Measurements from ENCODE around the gene CRACDL. TPM values are rescaled to one million over a fixed set of nuclear protein-coding genes. Genes with fewer than 3 reads are reported as not detected.

Gene CRACDL
- total and polyA plus RNA-seq, 5 experiments from 2014 or later, result 0.12 to 2.0 (median 0.81) TPM

DNA sequence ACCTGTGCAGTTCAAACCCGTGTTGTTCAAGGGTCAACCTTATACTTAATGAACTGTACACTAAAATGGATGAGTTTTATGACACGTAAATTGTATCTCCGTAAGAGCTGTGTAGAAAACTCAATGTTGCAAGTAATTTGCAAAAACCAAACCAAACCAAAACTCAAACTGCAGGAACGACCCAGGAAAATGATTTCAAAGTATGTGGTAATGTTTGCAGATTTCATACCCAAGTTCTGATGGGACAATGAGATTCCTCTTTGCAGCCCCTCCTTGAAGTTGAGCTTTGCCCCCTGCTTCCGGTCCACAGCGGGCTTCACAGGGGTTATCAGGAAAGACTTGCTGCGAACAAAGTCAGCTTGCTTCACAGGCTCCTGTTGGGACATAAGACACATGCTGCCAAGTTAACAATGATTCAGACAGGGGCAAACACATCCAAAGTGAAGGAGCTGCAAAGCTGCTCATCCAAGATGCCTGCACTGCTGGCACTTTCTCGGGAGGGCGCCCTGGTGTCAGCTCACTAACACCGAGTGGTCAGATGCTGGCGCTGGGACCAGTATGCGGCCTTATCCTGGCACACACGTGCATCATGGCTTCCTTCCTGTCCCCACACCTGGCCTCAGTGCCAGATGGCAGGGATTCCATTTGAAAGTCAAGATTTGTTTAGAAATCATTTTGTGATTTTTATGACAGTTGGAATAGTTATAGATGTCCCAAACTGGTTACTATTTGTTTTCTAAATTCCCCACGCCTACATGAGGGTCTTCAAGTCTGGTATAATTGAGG is 139.9 kb downstream of the CRACDL start:
- POLR2A ChIA-PET, result no interaction called here
- Mint-ChIP-seq H3K4me1 (peaks cover 0 to 8% (median 3%) of the 10 kb centered on the region in 4 donors), H3K9me3 (no peaks in the 10 kb centered on the region), H3K4me3 (no peak overlapping the region), H3K27me3 (no peaks in the 10 kb centered on the region), H3K27ac (no peak overlapping the region), H3K36me3 (no peaks in the 10 kb centered on the region)
- DNase-seq, result no peak
- ATAC-seq, result no peak

DNA sequence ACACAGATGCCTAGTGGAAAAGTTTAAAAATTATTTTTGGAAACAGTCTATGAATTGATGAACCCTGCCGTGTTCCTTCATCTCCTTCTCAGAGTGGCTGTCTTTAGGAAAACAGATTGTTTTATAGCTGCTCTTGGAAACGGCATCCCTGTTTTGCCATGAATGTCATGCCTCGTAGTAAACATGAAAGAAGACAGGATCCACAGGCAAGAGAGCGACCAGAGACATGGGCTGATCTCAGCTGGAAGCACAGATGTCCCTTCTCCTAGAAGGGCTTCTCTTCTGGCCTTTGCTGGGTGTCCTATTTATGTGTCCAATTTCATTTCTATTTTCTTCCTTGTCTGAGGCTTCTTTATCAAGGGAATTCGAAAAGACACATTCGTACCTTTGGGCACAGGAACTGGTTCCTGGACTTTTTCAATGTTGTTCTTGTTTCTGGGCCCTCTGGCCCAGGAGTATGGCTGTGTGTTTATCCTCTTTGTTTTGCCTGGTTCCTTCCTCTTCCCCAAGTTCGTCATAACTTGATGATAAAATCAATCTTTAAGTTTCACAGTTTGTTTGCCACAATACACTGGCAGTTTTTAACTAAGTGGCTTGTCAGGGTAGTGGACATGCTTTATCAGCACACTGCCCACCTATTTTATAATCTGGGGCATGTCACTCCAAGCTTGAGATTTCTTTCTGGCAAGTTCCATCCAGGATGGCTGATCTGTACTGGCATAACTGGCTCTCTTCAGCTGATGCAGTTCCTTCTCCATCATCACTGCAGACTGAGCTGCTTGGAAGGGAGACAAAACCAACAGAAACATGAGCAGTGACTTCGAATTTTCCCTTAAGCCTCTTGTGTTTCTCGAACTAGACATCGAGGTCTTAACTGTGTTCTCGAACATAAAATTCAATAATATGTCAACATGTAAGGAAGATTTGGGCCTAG is 141.9 kb downstream of the CRACDL start:
- Mint-ChIP-seq H3K9me3 (no peaks in the 10 kb centered on the region), H3K4me3 (no peak overlapping the region), H3K27me3 (no peaks in the 10 kb centered on the region), H3K27ac (peak overlapping the region in 2 of 10 donors; percentile 9 to 77), H3K4me1 (no peaks in the 10 kb centered on the region), H3K36me3 (no peaks in the 10 kb centered on the region)
- DNase-seq (no peak), ATAC-seq (no peak)
- POLR2A ChIA-PET, result interaction anchor here (0.8 kb wide), 1 partner anchor 10 kb away, joined by 3 read pairs; no protein-coding TSS in a partner anchor

DNA sequence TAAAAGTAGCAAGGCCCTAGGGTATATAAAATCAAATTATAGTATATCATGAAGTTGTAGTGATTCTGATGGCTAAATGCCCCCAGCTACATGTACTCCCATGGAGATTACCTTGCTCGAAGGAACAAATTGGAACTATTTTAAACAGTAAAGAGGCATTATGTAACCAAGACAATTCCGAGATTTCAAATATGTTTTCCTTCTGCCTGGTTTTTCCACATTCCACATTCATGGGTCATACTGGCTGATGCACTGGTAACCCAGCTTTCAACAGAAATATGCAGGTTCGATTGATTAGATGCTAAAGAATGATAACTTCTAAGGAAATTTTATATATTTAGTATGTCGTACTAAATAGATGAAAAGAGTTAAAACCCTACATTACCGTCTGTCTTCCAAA is 142.8 kb downstream of the CRACDL start:
- Mint-ChIP-seq H3K4me1 (no peaks in the 10 kb centered on the region), H3K9me3 (no peaks in the 10 kb centered on the region), H3K4me3 (no peak overlapping the region), H3K27ac (no peak overlapping the region), H3K36me3 (no peaks in the 10 kb centered on the region), H3K27me3 (no peaks in the 10 kb centered on the region)
- ATAC-seq (no peak), DNase-seq (no peak)
- POLR2A ChIA-PET, result interaction anchor here (0.9 kb wide), 1 partner anchor 63 kb away, joined by 3 read pairs; no protein-coding TSS in a partner anchor

DNA sequence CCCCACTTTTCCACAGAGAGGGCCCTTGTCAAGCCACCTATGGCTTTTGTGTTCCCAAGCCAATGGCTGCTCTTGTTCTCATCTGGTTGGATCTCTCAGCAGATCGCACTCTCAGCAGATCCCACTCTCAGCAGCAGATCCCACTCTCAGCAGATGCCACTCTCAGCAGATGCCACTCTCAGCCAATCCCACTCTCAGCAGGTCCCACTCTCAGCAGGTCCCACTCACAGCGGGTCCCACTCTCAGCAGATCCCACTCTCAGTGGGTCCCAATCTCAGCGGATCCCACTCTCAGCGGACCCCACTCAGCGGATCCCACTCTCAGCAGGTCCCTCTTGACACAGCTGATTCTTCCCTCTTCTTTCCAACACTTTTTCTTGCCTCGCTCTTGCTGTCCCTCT is 145.8 kb downstream of the CRACDL start:
- Mint-ChIP-seq H3K4me1 (peaks cover 0 to 1% (median 0%) of the 10 kb centered on the region in 4 donors), H3K9me3 (no peaks in the 10 kb centered on the region), H3K27ac (peak overlapping the region in 4 of 10 donors; percentile 3 to 53 (median 28)), H3K36me3 (no peaks in the 10 kb centered on the region), H3K27me3 (no peaks in the 10 kb centered on the region), H3K4me3 (no peak overlapping the region)
- POLR2A ChIA-PET, result no interaction called here
- ATAC-seq, result no peak
- no peak for DNase-seq

DNA sequence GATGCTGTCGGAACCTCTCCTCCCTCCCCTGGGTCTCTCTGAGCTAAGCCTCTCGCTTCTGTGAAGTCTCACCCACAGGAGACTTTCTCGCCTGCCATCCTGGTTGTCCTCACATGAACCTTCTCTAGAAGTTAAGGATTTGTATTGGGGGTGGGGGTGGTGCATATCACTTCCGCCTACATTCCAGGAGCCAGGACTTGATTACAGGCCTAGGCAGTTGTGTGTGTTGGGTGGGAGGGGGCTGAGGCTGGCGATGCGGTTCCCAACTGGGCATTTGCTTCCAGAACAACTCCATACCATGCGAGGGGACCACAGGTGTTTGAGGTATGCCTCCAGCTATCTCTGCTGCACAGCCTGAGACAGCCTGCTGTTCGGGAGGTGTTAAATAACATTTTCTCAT is 148.3 kb downstream of the CRACDL start:
- Mint-ChIP-seq H3K27ac (peak overlapping the region in 2 of 10 donors; percentile 16 to 33), H3K27me3 (no peaks in the 10 kb centered on the region), H3K4me1 (peaks cover 0 to 1% (median 0%) of the 10 kb centered on the region in 4 donors), H3K4me3 (no peak overlapping the region), H3K36me3 (no peaks in the 10 kb centered on the region), H3K9me3 (peaks cover 0 to 1% (median 0%) of the 10 kb centered on the region in 9 donors)
- ATAC-seq (no peak), DNase-seq (no peak)
- POLR2A ChIA-PET, result interaction anchor here (0.7 to 2.0 kb wide), 2 partner anchors 15 to 36 kb away, joined by 3 to 12 read pairs; no protein-coding TSS in a partner anchor

GRCh38 chr2:98786179-98786578 is 149.8 kb downstream of the CRACDL start:
- H3K36me3 Mint-ChIP-seq, result peaks cover 0 to 9% (median 5%) of the 10 kb centered on the region in 3 donors
- no peak overlapping the region for H3K4me3 Mint-ChIP-seq
- ATAC-seq (no peak), DNase-seq (no peak)
- H3K27ac Mint-ChIP-seq, result peak overlapping the region in 2 of 10 donors; percentile 32 to 77
- POLR2A ChIA-PET, result interaction anchor here (1.0 kb wide), 1 partner anchor 8 kb away, joined by 4 read pairs; no protein-coding TSS in a partner anchor
- peaks cover 0 to 1% (median 0%) of the 10 kb centered on the region in 4 donors for H3K4me1 Mint-ChIP-seq
- peaks cover 0 to 14% (median 10%) of the 10 kb centered on the region in 9 donors for H3K9me3 Mint-ChIP-seq
- H3K27me3 Mint-ChIP-seq, result no peaks in the 10 kb centered on the region

- ATAC-seq (no peak), DNase-seq (no peak)
- Mint-ChIP-seq H3K27ac (no peak overlapping the region), H3K9me3 (peaks cover 0 to 15% (median 10%) of the 10 kb centered on the region in 9 donors), H3K4me3 (no peak overlapping the region), H3K36me3 (peaks cover 0 to 9% (median 5%) of the 10 kb centered on the region in 3 donors), H3K4me1 (peaks cover 0 to 1% (median 0%) of the 10 kb centered on the region in 4 donors), H3K27me3 (no peaks in the 10 kb centered on the region)
- POLR2A ChIA-PET, result interaction anchor here (2.9 kb wide), 1 partner anchor 10 kb away, joined by 12 read pairs; no protein-coding TSS in a partner anchor
Observed at GRCh38 chr2:98782570-98782969, 153.5 kb downstream of the CRACDL start.

DNA sequence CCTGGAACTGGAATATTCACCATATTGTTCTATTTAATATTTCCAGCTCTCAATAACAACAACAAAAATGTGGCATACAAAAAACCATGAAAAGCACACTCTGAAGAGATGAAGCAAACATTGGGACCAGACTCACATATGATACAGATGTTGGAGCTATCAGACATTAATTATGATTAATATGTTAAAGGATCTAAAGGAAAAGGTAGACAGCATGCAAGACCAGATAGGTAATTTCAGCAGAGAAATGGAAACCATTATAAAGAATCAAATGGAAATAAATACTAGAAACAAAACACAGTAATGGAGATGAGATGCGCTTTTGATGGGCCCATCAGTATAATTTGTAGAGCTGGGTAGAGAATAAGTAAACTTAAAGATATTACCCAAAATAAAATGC is 154.2 kb downstream of the CRACDL start:
- ATAC-seq (no peak), DNase-seq (no peak)
- no peak overlapping the region for H3K4me3 Mint-ChIP-seq
- POLR2A ChIA-PET, result interaction anchor here (1.5 to 2.9 kb wide), 2 partner anchors 10 to 40 kb away, joined by 7 to 12 read pairs; no protein-coding TSS in a partner anchor
- H3K9me3 Mint-ChIP-seq, result peaks cover 0 to 15% (median 10%) of the 10 kb centered on the region in 9 donors
- peaks cover 0 to 9% (median 5%) of the 10 kb centered on the region in 3 donors for H3K36me3 Mint-ChIP-seq
- peaks cover 0 to 2% (median 0%) of the 10 kb centered on the region in 4 donors for H3K4me1 Mint-ChIP-seq
- no peak overlapping the region for H3K27ac Mint-ChIP-seq
- H3K27me3 Mint-ChIP-seq, result no peaks in the 10 kb centered on the region

- Mint-ChIP-seq H3K27ac (no peak overlapping the region), H3K4me3 (no peak overlapping the region), H3K27me3 (no peaks in the 10 kb centered on the region), H3K4me1 (peaks cover 5 to 24% (median 8%) of the 10 kb centered on the region in 4 donors), H3K9me3 (peaks cover 0 to 15% (median 10%) of the 10 kb centered on the region in 9 donors), H3K36me3 (peaks cover 0 to 9% (median 5%) of the 10 kb centered on the region in 3 donors)
- no peak for DNase-seq
- no peak for ATAC-seq
- POLR2A ChIA-PET, result interaction anchor here (2.5 kb wide), 1 partner anchor 48 kb away, joined by 8 read pairs; the partner anchor contains the start of gene MGAT4A
Observed at GRCh38 chr2:98778741-98779483, 157.1 kb downstream of the CRACDL start.

DNA sequence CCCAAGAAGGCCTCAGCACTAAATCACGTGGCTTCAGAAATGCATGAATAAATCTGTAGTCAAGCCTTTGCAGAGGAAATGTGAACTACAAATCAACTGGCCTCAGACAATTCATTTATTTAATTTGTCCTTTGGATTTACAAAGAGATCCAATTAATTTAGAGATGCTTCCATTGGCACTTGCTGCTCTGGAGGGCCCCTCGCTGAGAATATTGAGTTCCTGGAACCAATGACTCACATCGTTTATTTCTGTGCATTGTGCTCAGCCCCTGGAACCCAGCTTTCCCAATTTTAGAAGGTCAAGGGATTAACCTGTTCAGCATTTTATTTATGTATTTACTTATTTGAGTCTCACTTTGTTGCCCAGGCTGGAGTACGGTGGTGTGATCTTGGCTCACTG is 157.9 kb downstream of the CRACDL start:
- ATAC-seq (no peak), DNase-seq (no peak)
- POLR2A ChIA-PET, result interaction anchor here (0.7 to 2.5 kb wide), 3 partner anchors 9 to 48 kb away, joined by 3 to 8 read pairs (median 4); partner anchors contain the start of gene MGAT4A
- Mint-ChIP-seq H3K4me1 (peaks cover 11 to 32% (median 15%) of the 10 kb centered on the region in 4 donors), H3K9me3 (peaks cover 0 to 15% (median 10%) of the 10 kb centered on the region in 9 donors), H3K27me3 (no peaks in the 10 kb centered on the region), H3K36me3 (peaks cover 0 to 9% (median 5%) of the 10 kb centered on the region in 3 donors), H3K27ac (no peak overlapping the region), H3K4me3 (no peak overlapping the region)

- Mint-ChIP-seq H3K27ac (peak overlapping the region in 2 of 10 donors; percentile 24 to 27), H3K36me3 (peaks cover 0 to 9% (median 5%) of the 10 kb centered on the region in 3 donors), H3K4me1 (peaks cover 15 to 36% (median 20%) of the 10 kb centered on the region in 4 donors), H3K27me3 (no peaks in the 10 kb centered on the region), H3K4me3 (no peak overlapping the region), H3K9me3 (peaks cover 0 to 15% (median 10%) of the 10 kb centered on the region in 9 donors)
- DNase-seq (no peak), ATAC-seq (no peak)
- POLR2A ChIA-PET, result interaction anchor here (0.7 to 2.5 kb wide), 3 partner anchors 9 to 47 kb away, joined by 3 to 8 read pairs (median 4); partner anchors contain the start of gene MGAT4A
Observed at GRCh38 chr2:98777710-98778109, 158.3 kb downstream of the CRACDL start.

Measured in naive thymus-derived CD8-positive, alpha-beta T cell (primary cell).